K562 (cell line): ENCODE results near the gene TBC1D12. TPM values are rescaled to one million over a fixed set of nuclear protein-coding genes. Genes with fewer than 3 reads are reported as not detected.

ENCODE experiments used
- ATAC-seq: fragments of 200-7000 bp; cut with Tn5 transposase; 3 replicates; pipeline ENCODE4 v1.9.1; 2020; ENCODE audit warnings: moderate library complexity
- BruUV-seq: library from RNA; stranded (reverse); fragments of 400-500 nt; replicated peaks from 2 replicates; lab custom pipeline; 2021; lab: Mats Ljungman, UMichigan
- CTCF ChIA-PET: fragments of 300-600 bp; formaldehyde crosslinking; extraction: SDS; loops from one replicate; lab custom pipeline; 2021; ENCODE audit warnings: low intra/inter-chr PET ratio; lab: Yijun Ruan, JAX
- POLR2A ChIA-PET: fragments of 300-600, 350-650 bp; sonication (Branson Sonifier 250); formaldehyde crosslinking; extraction: SDS; loops from one replicate; lab custom pipeline; 2021; ENCODE audit warnings: antibody characterized with exemption, inconsistent platforms; lab: Yijun Ruan, JAX
- DNase-seq, 4 experiments: peaks; one replicate each; pipeline versions ENCODE4 v3.0.0 to v3.0.0-alpha.2; 2011 to 2018; ENCODE audit warnings: low spot score in 3 of 4, mixed read lengths in 3 of 4; ENCODE audit errors: extremely low read depth in 1 of 4
- FAIRE-seq: peaks from 2 replicates; lab custom pipeline; 2011; peaks lifted over from hg19 to GRCh38; lab: Jason Lieb, UNC
- H2AFZ ChIP-seq: 2 replicates; pipeline ENCODE4 v1.6.0; 2011; ENCODE audit warnings: low read depth, low read length, control low read depth, inconsistent platforms
- H3K27ac ChIP-seq: fragments of 200-600 bp; 3 replicates; pipeline ENCODE4 v1.8.0; 2011; ENCODE audit warnings: low read depth, mild to moderate bottlenecking, control low read depth, inconsistent platforms, low read length, moderate library complexity, mixed read lengths; ENCODE audit errors: extremely low read depth
- H3K27me3 ChIP-seq, 2 experiments: fragments of 300-600 bp in 1 of 2; 2 replicates in 1 of 2; 3 replicates in 1 of 2; pipeline versions ENCODE4 v1.6.0 to v1.8.0; 2011; ENCODE audit warnings: inconsistent platforms in 2 of 2, low read length in 2 of 2, mild to moderate bottlenecking in 1 of 2, mixed read lengths in 1 of 2, moderate library complexity in 1 of 2; ENCODE audit not compliant: control insufficient read depth in 2 of 2, insufficient read depth in 2 of 2
- H3K36me3 ChIP-seq: fragments of 300-600 bp; 3 replicates; pipeline ENCODE4 v1.8.0; 2011; ENCODE audit warnings: mild to moderate bottlenecking, low read length, inconsistent platforms; ENCODE audit not compliant: control insufficient read depth, insufficient read depth
- H3K4me1 ChIP-seq, 2 experiments: fragments of 200-600 bp in 1 of 2; replicated peaks in 1 of 2; 2 replicates in 1 of 2; 3 replicates in 1 of 2; pipeline versions ENCODE4 v1.5.1 to v1.8.0; 2011; ENCODE audit warnings: inconsistent platforms in 2 of 2, low read length in 2 of 2, mild to moderate bottlenecking in 1 of 2, mixed read lengths in 1 of 2, moderate library complexity in 1 of 2; ENCODE audit not compliant: control insufficient read depth in 2 of 2, insufficient read depth in 2 of 2
- H3K4me2 ChIP-seq: 2 replicates; pipeline ENCODE4 v1.6.1; 2011; ENCODE audit warnings: low read length, control low read depth, inconsistent platforms, mixed read lengths; ENCODE audit not compliant: insufficient read depth
- H3K4me3 ChIP-seq: fragments of 200-600 bp; sonication (generic), shearing (Covaris generic); 2 replicates; pipeline ENCODE4 v1.5.1; 2016; ENCODE audit warnings: control low read depth, inconsistent platforms
- H3K79me2 ChIP-seq: fragments of 200-600 bp; 3 replicates; pipeline ENCODE4 v1.8.0; 2011; ENCODE audit warnings: low read length, inconsistent platforms; ENCODE audit not compliant: control insufficient read depth, insufficient read depth
- H3K9ac ChIP-seq, 2 experiments: 2 replicates each; pipeline versions ENCODE4 v1.6.0 to v1.6.1; 2011; ENCODE audit warnings: low read depth in 2 of 2, low read length in 2 of 2, control low read depth in 1 of 2, inconsistent platforms in 1 of 2, mild to moderate bottlenecking in 1 of 2, mixed read lengths in 1 of 2; ENCODE audit not compliant: insufficient read depth in 1 of 2
- H3K9me1 ChIP-seq: one replicate; pipeline ENCODE4 v1.6.0; 2011; ENCODE audit warnings: inconsistent platforms, mild to moderate bottlenecking, low read length, moderate library complexity; ENCODE audit not compliant: control insufficient read depth, insufficient read depth
- H3K9me3 ChIP-seq: replicated peaks from 2 replicates; pipeline ENCODE4 v1.5.1; 2011; ENCODE audit warnings: low read depth, low read length, inconsistent platforms; ENCODE audit not compliant: control insufficient read depth, insufficient read depth
- H4K20me1 ChIP-seq: replicated peaks from 2 replicates; pipeline ENCODE4 v1.6.1; 2011; ENCODE audit warnings: low read length, inconsistent platforms, mixed read lengths; ENCODE audit not compliant: control insufficient read depth, insufficient read depth
- BHLHE40 ChIP-seq: IDR thresholded peaks from 2 replicates; pipeline ENCODE4 v1.6.1; 2011; ENCODE audit warnings: low read length, improper control_type of control experiment
- CBX2 ChIP-seq: fragments of 200-600 bp; sonication (generic); IDR thresholded peaks from one replicate; pipeline ENCODE4 v1.6.1; 2012; ENCODE audit warnings: mild to moderate bottlenecking, low read length, inconsistent platforms; ENCODE audit not compliant: insufficient read depth, poor library complexity, severe bottlenecking
- ETS2 ChIP-seq: IDR thresholded peaks from 2 replicates; pipeline ENCODE4 v1.6.1; 2016; ENCODE audit warnings: borderline replicate concordance, missing genetic modification characterization, mild to moderate bottlenecking, moderate library complexity, missing compliant biosample characterization; ENCODE audit not compliant: poor library complexity, severe bottlenecking
- MEF2A ChIP-seq: IDR thresholded peaks from 2 replicates; pipeline ENCODE4 v1.6.1; 2011; ENCODE audit warnings: low read depth, mild to moderate bottlenecking, low read length, moderate library complexity; ENCODE audit not compliant: control insufficient read depth
- NFIX ChIP-seq: fragments of 250-450 bp; sonication (Bioruptor Pico); IDR thresholded peaks from 2 replicates; pipeline ENCODE4 v1.4.0; 2020; ENCODE audit warnings: low read depth, mild to moderate bottlenecking, moderate library complexity
- NFXL1 ChIP-seq: fragments of 450-650 bp; formaldehyde crosslinking; IDR thresholded peaks from 2 replicates; pipeline ENCODE4 v1.4.0; 2021; ENCODE audit warnings: mild to moderate bottlenecking
- ZBTB2 ChIP-seq: fragments of 450-650 bp; IDR thresholded peaks from 2 replicates; pipeline ENCODE4 v1.6.1; 2016; ENCODE audit warnings: antibody characterized with exemption
- ZBTB33 ChIP-seq: sonication (generic); formaldehyde crosslinking; IDR thresholded peaks from 2 replicates; pipeline ENCODE4 v1.8.1; 2023; ENCODE audit warnings: mild to moderate bottlenecking, missing genetic modification reagents
- ZNF354B ChIP-seq: fragments of 250-450 bp; sonication (Bioruptor Pico); IDR thresholded peaks from 2 replicates; pipeline ENCODE4 v1.4.0; 2020
- ZNF644 ChIP-seq: fragments of 200-800 bp; sonication (Bioruptor generic); IDR thresholded peaks from 2 replicates; pipeline ENCODE4 v1.6.1; 2016; ENCODE audit warnings: low read depth, missing genetic modification characterization, missing compliant biosample characterization
- ZNF77 ChIP-seq: fragments of 250-450 bp; sonication (Bioruptor Pico); IDR thresholded peaks from 2 replicates; pipeline ENCODE4 v1.5.0; 2020
- WGBS: fragments of 100-300 bp; shearing (Covaris generic); methylation state at CpG from one replicate; pipeline ENCODE4 v1.1.6; 2016; ENCODE audit warnings: low coverage, mixed read lengths; ENCODE audit not compliant: insufficient coverage; ENCODE audit errors: missing lambda C conversion rate; 5-methylcytosine and 5-hydroxymethylcytosine counted together
- in situ Hi-C: fragments of 300-500 bp; cut with MboI; formaldehyde crosslinking; loops from 4 replicates; pipeline ENCODE4 v1.15.0; 2018; ENCODE audit warnings: inconsistent platforms, mixed read lengths
- intact Hi-C: fragments of 100-400 bp; cut with micrococcal nuclease; formaldehyde crosslinking; loops from 2 replicates; pipeline ENCODE4 v1.14.2; 2022
- polyA plus RNA-seq, 8 experiments: library from polyadenylated mRNA; depleted of rRNA in 4 of 8; stranded (reverse) in 5 of 8; unstranded in 3 of 8; fragments of >200 nt; fragmentation: Nextera tagmentation in 2 of 8; fragmentation: Illumina TruSeq in 1 of 8; extraction: Ambion mirVana in 2 of 8; extraction: Trizol in 1 of 8; gene quantifications; 2 replicates each; pipeline versions ENCODE4 v1.2.1 to v1.2.3, GENCODE V29; 2011 to 2014; ENCODE audit warnings: inconsistent platforms in 1 of 8, missing spikeins in 1 of 8
- total RNA-seq, 7 experiments: library from RNA; depleted of rRNA in 6 of 7; stranded (reverse); fragments of >200 nt in 6 of 7; fragmentation: Illumina TruSeq in 2 of 7; extraction: Trizol in 2 of 7; gene quantifications; 2 replicates each; pipeline versions ENCODE4 v1.2.1 to v1.2.3, GENCODE V29; 2011 to 2021; ENCODE audit warnings: low replicate concordance in 1 of 7
- TF ChIP-seq, protein P1 (sequence below): fragments of 200-800 bp; sonication (Bioruptor generic); IDR thresholded peaks from 2 replicates; pipeline ENCODE4 v1.6.1; 2017; ENCODE audit warnings: missing genetic modification characterization, missing compliant biosample characterization

Gene TBC1D12
- total and polyA plus RNA-seq, 9 of the 15 experiments (the other 6 are each of a cell fraction or from before 2014, with no cell fraction given) = 2.1 to 6.7 (median 3.9) TPM

DNA sequence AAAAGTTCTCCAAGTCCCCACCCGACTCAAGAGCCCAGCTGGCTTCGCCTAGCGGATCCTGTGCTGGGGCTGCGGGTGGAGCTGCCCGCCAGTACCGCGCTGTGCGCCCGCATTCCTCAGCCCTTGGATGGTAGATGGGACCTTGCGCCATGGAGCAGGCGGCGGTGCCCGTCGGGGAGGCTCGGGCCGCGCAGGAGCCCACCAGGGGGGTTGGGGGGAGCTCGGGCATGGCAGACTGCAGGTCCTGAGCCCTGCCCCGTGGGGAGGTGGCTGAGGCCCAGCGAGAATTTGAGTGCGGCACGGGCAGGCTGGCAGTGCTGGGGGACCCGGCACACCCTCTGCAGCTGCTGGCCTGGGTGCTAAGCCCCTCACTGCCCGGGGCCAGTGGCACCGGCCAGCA is 57.0 kb downstream of the TBC1D12 start:
- Histone ChIP-seq H3K9ac (no peak overlapping the region), H3K27me3 (no peaks in the 10 kb centered on the region), H3K27ac (no peak overlapping the region), H3K36me3 (no peaks in the 10 kb centered on the region), H3K4me2 (no peak overlapping the region), H3K9me1 (no peaks in the 10 kb centered on the region), H3K9me3 (no peaks in the 10 kb centered on the region), H2AFZ (no peak overlapping the region), H3K79me2 (no peaks in the 10 kb centered on the region), H3K4me3 (no peak overlapping the region), H4K20me1 (no peaks in the 10 kb centered on the region), H3K4me1 (no peaks in the 10 kb centered on the region)
- WGBS = 92% methylated on average over 21 of the region's 25 CpGs
- no TSS peak for BruUV-seq
- POLR2A ChIA-PET = interaction anchor here (0.6 kb wide), 1 partner anchor 10 kb away, joined by 3 read pairs; no protein-coding TSS in a partner anchor
- intact Hi-C loops = no loop called here
- DNase-seq = no peak
- TF ChIP-seq ZNF354B (CRISPR knock-in tag) (no peak), ZBTB33 (CRISPR knock-in tag) (peak; percentile 39; the same call in 1 of the 2 replicates)
- no peak for FAIRE-seq
- CTCF ChIA-PET = no interaction called here
- in situ Hi-C loops = no loop called here
- no peak for ATAC-seq

- no peak overlapping the region for H3K4me3 ChIP-seq
- no peak for FAIRE-seq
- 10% methylated on average over 1 of the region's 1 CpG for WGBS
- H2AFZ ChIP-seq = no peak overlapping the region
- no peaks in the 10 kb centered on the region for H3K27me3 ChIP-seq
- no peak overlapping the region for H3K4me2 ChIP-seq
- no peak for ATAC-seq
- ChIA-PET CTCF (no interaction called here), POLR2A (no interaction called here)
- in situ Hi-C loops (no loop called here), intact Hi-C loops (no loop called here)
- H3K4me1 ChIP-seq = no peaks in the 10 kb centered on the region
- no peak for DNase-seq
- no peaks in the 10 kb centered on the region for H3K36me3 ChIP-seq
- TF ChIP-seq MEF2A = no peak
- no peak for TF ChIP-seq NFIX (CRISPR knock-in tag)
- TF ChIP-seq ZBTB2 = no peak
- TF ChIP-seq ZNF644 = no peak
- TF ChIP-seq, protein P1, sequence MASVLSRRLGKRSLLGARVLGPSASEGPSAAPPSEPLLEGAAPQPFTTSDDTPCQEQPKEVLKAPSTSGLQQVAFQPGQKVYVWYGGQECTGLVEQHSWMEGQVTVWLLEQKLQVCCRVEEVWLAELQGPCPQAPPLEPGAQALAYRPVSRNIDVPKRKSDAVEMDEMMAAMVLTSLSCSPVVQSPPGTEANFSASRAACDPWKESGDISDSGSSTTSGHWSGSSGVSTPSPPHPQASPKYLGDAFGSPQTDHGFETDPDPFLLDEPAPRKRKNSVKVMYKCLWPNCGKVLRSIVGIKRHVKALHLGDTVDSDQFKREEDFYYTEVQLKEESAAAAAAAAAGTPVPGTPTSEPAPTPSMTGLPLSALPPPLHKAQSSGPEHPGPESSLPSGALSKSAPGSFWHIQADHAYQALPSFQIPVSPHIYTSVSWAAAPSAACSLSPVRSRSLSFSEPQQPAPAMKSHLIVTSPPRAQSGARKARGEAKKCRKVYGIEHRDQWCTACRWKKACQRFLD (CRISPR knock-in tag) = no peak
- no peak for TF ChIP-seq NFXL1 (CRISPR knock-in tag)
- TF ChIP-seq BHLHE40 = no peak
- TF ChIP-seq CBX2 = no peak
- TF ChIP-seq ZNF77 (CRISPR knock-in tag) = no peak
- TF ChIP-seq ETS2 (tag) = no peak
- H3K9me3 ChIP-seq = no peaks in the 10 kb centered on the region
- no peaks in the 10 kb centered on the region for H3K9me1 ChIP-seq
- no TSS peak for BruUV-seq
- H3K9ac ChIP-seq = no peak overlapping the region
- H3K79me2 ChIP-seq = no peaks in the 10 kb centered on the region
- no peaks in the 10 kb centered on the region for H4K20me1 ChIP-seq
- H3K27ac ChIP-seq = no peak overlapping the region
Measured at GRCh38 chr10:94461503-94461902, 59.2 kb downstream of the TBC1D12 start.
